Lower leg skin (tissue), 3 donors: Measurements from ENCODE around the gene TUT7.

Source experiments
- POLR2A ChIP-seq, 2 donors: fragments of 450-650 bp; IDR thresholded peaks; one replicate each; pipeline ENCODE4 v1.6.1; 2016 to 2017; ENCODE audit warnings: antibody characterized with exemption in 2 of 2, mild to moderate bottlenecking in 1 of 2, moderate library complexity in 1 of 2
- TF ChIP-seq, protein P1 (sequence below), 3 donors: fragments of 450-650 bp; IDR thresholded peaks; one replicate each; pipeline ENCODE4 v1.5.1; 2016; ENCODE audit warnings: antibody characterized with exemption in 3 of 3, mild to moderate bottlenecking in 3 of 3, moderate library complexity in 2 of 3

DNA sequence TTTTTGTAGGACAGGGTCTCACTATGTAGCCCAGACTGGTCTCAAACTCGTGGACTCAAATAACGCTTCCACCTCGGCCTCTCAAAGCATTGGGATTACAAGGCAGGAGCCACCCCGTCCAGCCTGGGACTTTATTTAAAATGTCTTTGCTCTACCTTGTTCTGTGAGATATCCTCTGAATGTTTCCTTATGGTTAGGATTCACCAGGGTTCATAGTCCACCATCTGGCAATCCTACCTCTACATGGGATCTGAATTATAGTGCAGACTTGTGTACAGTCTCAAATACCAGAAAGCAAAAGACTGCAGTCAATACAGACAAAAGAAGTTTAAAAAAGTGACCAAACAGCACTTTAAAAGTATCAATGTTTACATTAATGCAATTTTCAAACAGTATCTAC lies 82.0 kb downstream of the TUT7 start:
- TF ChIP-seq, protein P1, sequence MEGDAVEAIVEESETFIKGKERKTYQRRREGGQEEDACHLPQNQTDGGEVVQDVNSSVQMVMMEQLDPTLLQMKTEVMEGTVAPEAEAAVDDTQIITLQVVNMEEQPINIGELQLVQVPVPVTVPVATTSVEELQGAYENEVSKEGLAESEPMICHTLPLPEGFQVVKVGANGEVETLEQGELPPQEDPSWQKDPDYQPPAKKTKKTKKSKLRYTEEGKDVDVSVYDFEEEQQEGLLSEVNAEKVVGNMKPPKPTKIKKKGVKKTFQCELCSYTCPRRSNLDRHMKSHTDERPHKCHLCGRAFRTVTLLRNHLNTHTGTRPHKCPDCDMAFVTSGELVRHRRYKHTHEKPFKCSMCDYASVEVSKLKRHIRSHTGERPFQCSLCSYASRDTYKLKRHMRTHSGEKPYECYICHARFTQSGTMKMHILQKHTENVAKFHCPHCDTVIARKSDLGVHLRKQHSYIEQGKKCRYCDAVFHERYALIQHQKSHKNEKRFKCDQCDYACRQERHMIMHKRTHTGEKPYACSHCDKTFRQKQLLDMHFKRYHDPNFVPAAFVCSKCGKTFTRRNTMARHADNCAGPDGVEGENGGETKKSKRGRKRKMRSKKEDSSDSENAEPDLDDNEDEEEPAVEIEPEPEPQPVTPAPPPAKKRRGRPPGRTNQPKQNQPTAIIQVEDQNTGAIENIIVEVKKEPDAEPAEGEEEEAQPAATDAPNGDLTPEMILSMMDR (IDR thresholded peaks at IDR 0.05), result no peak
- no peak for TF ChIP-seq POLR2A (IDR thresholded peaks at IDR 0.05)
